T-helper 2 cell treated with Interferon-gamma antibody and Interleukin-4, amounts not matched to agents 5 μg/mL and 100 μg/mL, for 36 hours (primary cell): ENCODE data around the gene PLCB1.

Source experiments
- DNase-seq: peaks from one replicate; pipeline ENCODE4 v3.0.0; 2021; ENCODE audit warnings: low spot score
- H3K27ac Mint-ChIP-seq: one replicate; pipeline ENCODE4 v1.8.0; 2021; ENCODE audit warnings: mild to moderate bottlenecking, mixed read lengths
- H3K27me3 Mint-ChIP-seq: one replicate; pipeline ENCODE4 v1.8.0; 2021; ENCODE audit warnings: low read depth, mixed read lengths
- H3K36me3 Mint-ChIP-seq: one replicate; pipeline ENCODE4 v1.8.0; 2021; ENCODE audit warnings: low read depth, mixed read lengths
- H3K4me1 Mint-ChIP-seq: one replicate; pipeline ENCODE4 v1.8.0; 2021; ENCODE audit warnings: low read depth, mixed read lengths
- H3K4me3 Mint-ChIP-seq: one replicate; pipeline ENCODE4 v1.8.0; 2022; ENCODE audit warnings: mild to moderate bottlenecking, moderate library complexity, mixed read lengths
- H3K9me3 Mint-ChIP-seq: one replicate; pipeline ENCODE4 v1.8.0; 2021; ENCODE audit warnings: mixed read lengths

PLCB1 gene

GRCh38 chr20:8545212-8545611 is 413.1 kb downstream of the PLCB1 start:
- no peaks in the 10 kb centered on the region for H3K9me3 Mint-ChIP-seq
- no peaks in the 10 kb centered on the region for H3K27me3 Mint-ChIP-seq
- H3K4me1 Mint-ChIP-seq = no peaks in the 10 kb centered on the region
- H3K27ac Mint-ChIP-seq = no peak overlapping the region
- H3K4me3 Mint-ChIP-seq = no peak overlapping the region
- no peak for DNase-seq
- H3K36me3 Mint-ChIP-seq = no peaks in the 10 kb centered on the region

DNA sequence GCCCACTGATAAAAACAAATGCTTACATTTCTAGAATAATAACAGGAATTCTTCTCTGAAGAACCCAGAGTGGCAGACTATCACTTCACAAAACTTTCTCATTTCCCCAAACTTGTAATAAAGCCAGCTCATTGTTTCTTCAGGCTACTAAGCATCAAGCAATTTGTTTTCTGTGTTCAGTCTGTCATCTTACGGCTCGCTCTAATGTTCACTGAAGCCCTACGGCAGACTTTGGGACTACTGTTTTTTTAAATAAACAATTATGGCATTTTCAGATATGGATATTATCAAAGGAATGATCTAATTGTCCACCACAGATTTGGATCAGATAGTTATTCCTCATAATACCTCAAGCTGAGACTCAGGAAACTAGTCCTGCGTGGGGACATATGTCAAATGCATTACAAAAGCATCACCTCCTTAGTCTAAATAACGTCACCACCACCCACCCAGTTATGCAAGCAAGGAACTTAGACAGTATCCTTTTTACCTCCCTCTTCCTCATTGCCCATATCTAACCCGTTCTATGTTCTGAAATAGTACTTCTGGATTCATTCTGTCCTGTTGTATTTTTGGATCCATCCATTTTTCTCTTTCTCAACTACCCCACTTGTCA is 415.1 kb downstream of the PLCB1 start:
- Mint-ChIP-seq H3K4me1 (no peaks in the 10 kb centered on the region), H3K27me3 (no peaks in the 10 kb centered on the region), H3K27ac (no peak overlapping the region), H3K9me3 (no peaks in the 10 kb centered on the region), H3K4me3 (no peak overlapping the region), H3K36me3 (no peaks in the 10 kb centered on the region)
- DNase-seq = no peak

GRCh38 chr20:8547968-8548588 is 416.0 kb downstream of the PLCB1 start:
- no peaks in the 10 kb centered on the region for H3K4me1 Mint-ChIP-seq
- no peak overlapping the region for H3K4me3 Mint-ChIP-seq
- DNase-seq = no peak
- no peaks in the 10 kb centered on the region for H3K9me3 Mint-ChIP-seq
- H3K27ac Mint-ChIP-seq = no peak overlapping the region
- H3K27me3 Mint-ChIP-seq = no peaks in the 10 kb centered on the region
- no peaks in the 10 kb centered on the region for H3K36me3 Mint-ChIP-seq

DNA sequence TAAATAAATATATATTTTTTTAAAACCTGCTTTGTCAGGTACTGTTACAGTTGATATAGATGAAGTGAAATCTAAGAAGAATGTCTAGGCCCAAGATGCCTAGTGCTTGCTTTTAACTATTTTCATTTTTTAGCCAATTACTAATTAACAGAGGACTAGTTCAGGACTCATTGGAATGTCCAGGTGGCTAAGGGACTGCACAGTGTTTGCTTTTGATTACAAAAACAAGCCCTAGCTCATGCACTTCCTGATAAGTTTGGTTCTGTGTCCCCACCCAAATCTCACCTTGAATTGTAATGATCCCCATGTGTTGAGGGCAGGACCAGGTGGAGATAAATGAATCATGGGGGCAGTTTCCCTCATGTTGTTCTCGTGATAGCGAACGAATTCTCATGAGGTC is 417.1 kb downstream of the PLCB1 start:
- Mint-ChIP-seq H3K36me3 (no peaks in the 10 kb centered on the region), H3K4me3 (no peak overlapping the region), H3K4me1 (no peaks in the 10 kb centered on the region), H3K27me3 (no peaks in the 10 kb centered on the region), H3K9me3 (no peaks in the 10 kb centered on the region), H3K27ac (no peak overlapping the region)
- no peak for DNase-seq

DNA sequence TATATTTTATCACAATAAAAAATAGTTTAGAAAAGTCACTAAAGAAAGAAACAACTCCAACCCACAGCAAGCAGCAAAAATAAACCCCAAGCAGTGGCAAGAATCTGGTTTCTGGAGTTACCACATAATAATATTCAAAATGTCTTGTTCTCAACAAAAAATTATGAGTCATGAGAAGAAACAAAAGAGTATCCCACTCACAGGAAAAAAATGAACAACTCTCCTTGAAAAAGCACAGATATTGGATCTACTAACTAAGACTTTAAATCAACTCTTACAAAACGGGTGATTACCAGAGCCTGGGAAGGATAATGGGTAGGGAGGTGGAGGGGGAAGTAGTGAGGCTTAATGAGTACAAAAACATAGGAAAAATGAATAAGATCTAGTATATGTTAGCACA is 425.6 kb downstream of the PLCB1 start:
- DNase-seq = no peak
- Mint-ChIP-seq H3K36me3 (no peaks in the 10 kb centered on the region), H3K4me3 (no peak overlapping the region), H3K4me1 (no peaks in the 10 kb centered on the region), H3K9me3 (peaks cover 5% of the 10 kb centered on the region), H3K27ac (no peak overlapping the region), H3K27me3 (no peaks in the 10 kb centered on the region)

- Mint-ChIP-seq H3K36me3 (no peaks in the 10 kb centered on the region), H3K9me3 (no peaks in the 10 kb centered on the region), H3K4me3 (no peak overlapping the region), H3K27me3 (no peaks in the 10 kb centered on the region), H3K4me1 (no peaks in the 10 kb centered on the region), H3K27ac (no peak overlapping the region)
- DNase-seq = no peak
Measured at GRCh38 chr20:8562356-8562755, 430.3 kb downstream of the PLCB1 start.

DNA sequence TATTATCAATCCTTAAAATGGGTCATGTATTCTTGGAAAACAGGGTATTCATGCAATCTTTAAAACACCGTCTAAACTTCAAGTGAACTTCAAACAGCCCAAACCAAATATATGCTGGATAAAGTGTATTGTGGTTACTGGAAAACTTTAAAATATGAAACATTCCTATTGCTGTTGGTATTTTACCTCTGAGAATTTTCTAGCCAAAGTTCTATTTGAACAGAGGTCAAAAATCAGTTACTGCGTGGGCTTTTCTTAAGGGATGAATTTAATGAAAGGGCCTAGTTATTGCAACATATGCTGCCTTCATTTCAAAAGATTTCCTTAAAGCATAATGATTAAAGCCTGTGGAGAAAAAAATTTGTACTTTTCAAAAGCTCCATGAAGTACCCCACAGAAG is 436.0 kb downstream of the PLCB1 start:
- H3K36me3 Mint-ChIP-seq = no peaks in the 10 kb centered on the region
- no peak overlapping the region for H3K27ac Mint-ChIP-seq
- no peaks in the 10 kb centered on the region for H3K27me3 Mint-ChIP-seq
- DNase-seq = no peak
- H3K4me1 Mint-ChIP-seq = no peaks in the 10 kb centered on the region
- H3K4me3 Mint-ChIP-seq = no peak overlapping the region
- H3K9me3 Mint-ChIP-seq = no peaks in the 10 kb centered on the region

- no peaks in the 10 kb centered on the region for H3K4me1 Mint-ChIP-seq
- no peak for DNase-seq
- no peak overlapping the region for H3K4me3 Mint-ChIP-seq
- H3K27me3 Mint-ChIP-seq = no peaks in the 10 kb centered on the region
- no peaks in the 10 kb centered on the region for H3K9me3 Mint-ChIP-seq
- H3K36me3 Mint-ChIP-seq = no peaks in the 10 kb centered on the region
- no peak overlapping the region for H3K27ac Mint-ChIP-seq
Measured at GRCh38 chr20:8569766-8570165, 437.7 kb downstream of the PLCB1 start.

GRCh38 chr20:8571611-8572010 is 439.5 kb downstream of the PLCB1 start:
- H3K9me3 Mint-ChIP-seq = no peaks in the 10 kb centered on the region
- H3K36me3 Mint-ChIP-seq = no peaks in the 10 kb centered on the region
- no peaks in the 10 kb centered on the region for H3K4me1 Mint-ChIP-seq
- no peak overlapping the region for H3K4me3 Mint-ChIP-seq
- H3K27ac Mint-ChIP-seq = no peak overlapping the region
- DNase-seq = no peak
- H3K27me3 Mint-ChIP-seq = no peaks in the 10 kb centered on the region

DNA sequence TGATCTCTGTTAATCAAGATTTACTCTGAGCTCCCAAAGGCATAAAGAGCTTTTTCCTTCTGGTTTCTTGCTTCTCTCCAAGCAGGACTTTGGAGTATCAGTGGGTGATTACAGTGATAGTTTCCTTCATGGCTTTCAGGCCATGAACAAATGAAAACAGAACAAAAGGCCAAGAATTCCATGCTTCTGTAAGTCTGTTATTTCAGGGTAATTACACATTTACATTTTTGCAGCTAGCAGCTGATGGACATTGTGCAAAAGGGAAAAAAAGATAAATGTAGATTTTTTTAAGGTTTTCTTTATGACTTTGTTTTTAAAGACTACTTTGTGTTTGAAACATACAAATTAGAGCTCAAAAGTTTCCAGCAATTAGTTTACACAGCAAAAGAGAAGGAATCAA is 441.6 kb downstream of the PLCB1 start:
- H3K27me3 Mint-ChIP-seq = no peaks in the 10 kb centered on the region
- no peaks in the 10 kb centered on the region for H3K36me3 Mint-ChIP-seq
- no peak overlapping the region for H3K4me3 Mint-ChIP-seq
- DNase-seq = no peak
- H3K4me1 Mint-ChIP-seq = no peaks in the 10 kb centered on the region
- no peaks in the 10 kb centered on the region for H3K9me3 Mint-ChIP-seq
- no peak overlapping the region for H3K27ac Mint-ChIP-seq

DNA sequence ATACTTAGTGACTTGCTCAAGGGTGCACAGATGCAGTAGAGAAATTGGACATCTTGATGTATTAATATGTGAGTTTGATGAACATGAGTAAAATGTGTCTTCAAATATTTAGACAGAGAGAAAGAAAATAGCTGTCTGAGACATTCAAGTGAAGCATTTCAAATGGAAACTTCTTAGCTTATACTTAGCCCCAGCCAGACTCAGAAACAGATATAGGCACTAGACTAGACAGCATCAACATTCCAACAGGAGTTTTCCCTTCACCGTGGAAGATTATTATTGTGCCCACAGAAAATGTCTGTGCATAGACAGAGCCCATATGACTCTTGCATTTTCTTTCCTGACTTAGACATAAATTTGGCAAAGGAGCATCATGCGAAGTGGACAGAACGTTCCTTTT is 443.0 kb downstream of the PLCB1 start:
- H3K4me1 Mint-ChIP-seq = no peaks in the 10 kb centered on the region
- no peak overlapping the region for H3K4me3 Mint-ChIP-seq
- no peaks in the 10 kb centered on the region for H3K9me3 Mint-ChIP-seq
- H3K27me3 Mint-ChIP-seq = no peaks in the 10 kb centered on the region
- H3K27ac Mint-ChIP-seq = no peak overlapping the region
- no peak for DNase-seq
- H3K36me3 Mint-ChIP-seq = no peaks in the 10 kb centered on the region

GRCh38 chr20:8578161-8578865 is 446.2 kb downstream of the PLCB1 start:
- DNase-seq = no peak
- H3K4me3 Mint-ChIP-seq = no peak overlapping the region
- H3K4me1 Mint-ChIP-seq = no peaks in the 10 kb centered on the region
- H3K27me3 Mint-ChIP-seq = no peaks in the 10 kb centered on the region
- H3K9me3 Mint-ChIP-seq = no peaks in the 10 kb centered on the region
- H3K27ac Mint-ChIP-seq = no peak overlapping the region
- no peaks in the 10 kb centered on the region for H3K36me3 Mint-ChIP-seq

GRCh38 chr20:8579035-8579434 is 447.0 kb downstream of the PLCB1 start:
- Mint-ChIP-seq H3K36me3 (no peaks in the 10 kb centered on the region), H3K9me3 (no peaks in the 10 kb centered on the region), H3K4me1 (no peaks in the 10 kb centered on the region), H3K27ac (no peak overlapping the region), H3K4me3 (no peak overlapping the region), H3K27me3 (no peaks in the 10 kb centered on the region)
- DNase-seq = no peak

DNA sequence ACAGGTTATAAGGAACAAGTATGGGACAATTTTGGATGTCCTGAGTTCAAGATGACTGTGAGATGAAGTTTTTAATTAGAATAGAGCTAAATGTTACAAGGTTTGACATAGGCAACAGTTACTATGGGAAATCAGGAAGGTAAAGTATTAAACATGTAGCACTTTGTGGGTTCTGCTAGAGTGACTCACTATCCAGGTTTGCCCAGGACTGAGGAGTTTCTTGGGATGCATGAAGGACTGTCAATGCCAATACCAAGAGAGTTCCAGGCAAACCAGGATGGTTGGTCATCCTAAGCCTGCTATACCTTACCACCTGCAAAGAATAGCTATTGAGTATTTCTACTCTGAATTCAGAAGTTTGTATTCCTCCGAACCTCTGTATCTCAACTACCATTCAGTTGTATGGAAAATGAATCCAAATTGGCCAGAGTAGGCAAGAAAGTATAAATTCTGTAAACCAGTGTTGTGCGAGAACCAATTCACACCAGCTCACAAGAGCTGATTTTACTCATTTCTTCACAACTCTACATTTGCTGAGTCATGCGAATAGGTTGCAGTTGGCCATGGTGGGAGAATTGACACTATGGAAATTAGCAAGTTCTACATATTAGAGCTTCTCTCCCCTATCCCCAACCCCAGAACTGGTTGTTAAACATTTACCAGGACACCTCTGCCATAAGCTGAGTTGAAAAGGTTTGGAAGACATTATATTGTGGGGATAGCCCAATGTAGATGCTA is 449.5 kb downstream of the PLCB1 start:
- no peak overlapping the region for H3K4me3 Mint-ChIP-seq
- no peak for DNase-seq

More for the DNA sequence above, 449.5 kb downstream of the PLCB1 start:
- Mint-ChIP-seq H3K27me3 (no peaks in the 10 kb centered on the region), H3K9me3 (no peaks in the 10 kb centered on the region), H3K4me1 (no peaks in the 10 kb centered on the region), H3K27ac (no peak overlapping the region), H3K36me3 (no peaks in the 10 kb centered on the region)
